DMS 273 (cell line): ENCODE data around the gene CMKLR1.

Source experiments
- DNase-seq: peaks from one replicate; lab custom pipeline; 2025; ENCODE audit not compliant: unreplicated experiment; lab: John Stamatoyannopoulos, UW

The CMKLR1 gene

GRCh38 chr12:108269224-108269623 lies 69.9 kb downstream of the CMKLR1 start:
- no peak for DNase-seq

- no peak for DNase-seq
These were observed 70.7 kb downstream of the CMKLR1 start for GRCh38 chr12:108268397-108268796.

GRCh38 chr12:108267450-108267849 lies 71.7 kb downstream of the CMKLR1 start:
- no peak for DNase-seq

GRCh38 chr12:108266131-108266530 lies 73.0 kb downstream of the CMKLR1 start:
- DNase-seq: no peak

- DNase-seq: no peak
These were observed 73.6 kb downstream of the CMKLR1 start for GRCh38 chr12:108265505-108265904.

- DNase-seq: no peak
These were observed 78.1 kb downstream of the CMKLR1 start for GRCh38 chr12:108260969-108261368.

GRCh38 chr12:108260039-108260438 lies 79.1 kb downstream of the CMKLR1 start:
- no peak for DNase-seq

GRCh38 chr12:108257610-108258106 lies 81.5 kb downstream of the CMKLR1 start:
- DNase-seq: no peak

- DNase-seq: peak; percentile 3
These were observed 82.1 kb downstream of the CMKLR1 start for GRCh38 chr12:108257004-108257403.

- no peak for DNase-seq
These were observed 83.9 kb downstream of the CMKLR1 start for GRCh38 chr12:108255252-108255602.

GRCh38 chr12:108254517-108255251 lies 84.4 kb downstream of the CMKLR1 start:
- DNase-seq: no peak

GRCh38 chr12:108254030-108254429 lies 85.1 kb downstream of the CMKLR1 start:
- no peak for DNase-seq

- DNase-seq: peak; percentile 17
These were observed 85.6 kb downstream of the CMKLR1 start for GRCh38 chr12:108253540-108253939.

GRCh38 chr12:108252523-108252922 lies 86.6 kb downstream of the CMKLR1 start:
- no peak for DNase-seq

GRCh38 chr12:108248011-108248410 lies 91.1 kb downstream of the CMKLR1 start:
- DNase-seq: no peak

- no peak for DNase-seq
These were observed 92.0 kb downstream of the CMKLR1 start for GRCh38 chr12:108247130-108247529.

GRCh38 chr12:108241986-108242703 lies 97.0 kb downstream of the CMKLR1 start:
- DNase-seq: no peak

- DNase-seq: no peak
These were observed 98.2 kb downstream of the CMKLR1 start for GRCh38 chr12:108240928-108241327.

- no peak for DNase-seq
These were observed 98.9 kb downstream of the CMKLR1 start for GRCh38 chr12:108240027-108240785.

GRCh38 chr12:108239378-108239777 lies 99.7 kb downstream of the CMKLR1 start:
- no peak for DNase-seq

GRCh38 chr12:108238474-108238873 lies 100.6 kb downstream of the CMKLR1 start:
- no peak for DNase-seq
